ENCODE data around the gene NUP205.

The NUP205 gene

DNA sequence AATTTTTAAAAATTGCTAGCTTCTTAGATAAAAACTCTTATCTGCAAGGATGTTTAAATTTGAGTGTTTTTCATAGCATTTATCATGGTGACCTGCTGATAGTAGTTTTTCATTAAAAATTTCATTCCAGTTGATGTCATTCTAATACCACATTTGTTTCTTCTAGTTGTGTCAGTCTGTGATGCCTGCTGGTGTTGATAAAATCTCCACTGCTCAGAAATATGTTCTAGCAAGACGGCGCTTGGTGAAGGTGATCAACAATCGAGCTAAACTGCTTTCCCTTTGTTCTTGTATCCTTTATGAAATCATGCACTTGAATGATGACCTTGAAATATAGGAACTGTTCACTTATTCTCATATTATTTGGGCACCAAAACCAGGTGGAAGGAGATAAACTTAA, 87.0 kb downstream of the NUP205 start:
- DNase-seq (ENCODE audit: extremely low read depth, low read depth) = no peak
- TF ChIP-seq, protein P1, sequence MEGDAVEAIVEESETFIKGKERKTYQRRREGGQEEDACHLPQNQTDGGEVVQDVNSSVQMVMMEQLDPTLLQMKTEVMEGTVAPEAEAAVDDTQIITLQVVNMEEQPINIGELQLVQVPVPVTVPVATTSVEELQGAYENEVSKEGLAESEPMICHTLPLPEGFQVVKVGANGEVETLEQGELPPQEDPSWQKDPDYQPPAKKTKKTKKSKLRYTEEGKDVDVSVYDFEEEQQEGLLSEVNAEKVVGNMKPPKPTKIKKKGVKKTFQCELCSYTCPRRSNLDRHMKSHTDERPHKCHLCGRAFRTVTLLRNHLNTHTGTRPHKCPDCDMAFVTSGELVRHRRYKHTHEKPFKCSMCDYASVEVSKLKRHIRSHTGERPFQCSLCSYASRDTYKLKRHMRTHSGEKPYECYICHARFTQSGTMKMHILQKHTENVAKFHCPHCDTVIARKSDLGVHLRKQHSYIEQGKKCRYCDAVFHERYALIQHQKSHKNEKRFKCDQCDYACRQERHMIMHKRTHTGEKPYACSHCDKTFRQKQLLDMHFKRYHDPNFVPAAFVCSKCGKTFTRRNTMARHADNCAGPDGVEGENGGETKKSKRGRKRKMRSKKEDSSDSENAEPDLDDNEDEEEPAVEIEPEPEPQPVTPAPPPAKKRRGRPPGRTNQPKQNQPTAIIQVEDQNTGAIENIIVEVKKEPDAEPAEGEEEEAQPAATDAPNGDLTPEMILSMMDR (IDR thresholded peaks at IDR 0.05; ENCODE audit: low read depth, low read length) = no peak

DNA sequence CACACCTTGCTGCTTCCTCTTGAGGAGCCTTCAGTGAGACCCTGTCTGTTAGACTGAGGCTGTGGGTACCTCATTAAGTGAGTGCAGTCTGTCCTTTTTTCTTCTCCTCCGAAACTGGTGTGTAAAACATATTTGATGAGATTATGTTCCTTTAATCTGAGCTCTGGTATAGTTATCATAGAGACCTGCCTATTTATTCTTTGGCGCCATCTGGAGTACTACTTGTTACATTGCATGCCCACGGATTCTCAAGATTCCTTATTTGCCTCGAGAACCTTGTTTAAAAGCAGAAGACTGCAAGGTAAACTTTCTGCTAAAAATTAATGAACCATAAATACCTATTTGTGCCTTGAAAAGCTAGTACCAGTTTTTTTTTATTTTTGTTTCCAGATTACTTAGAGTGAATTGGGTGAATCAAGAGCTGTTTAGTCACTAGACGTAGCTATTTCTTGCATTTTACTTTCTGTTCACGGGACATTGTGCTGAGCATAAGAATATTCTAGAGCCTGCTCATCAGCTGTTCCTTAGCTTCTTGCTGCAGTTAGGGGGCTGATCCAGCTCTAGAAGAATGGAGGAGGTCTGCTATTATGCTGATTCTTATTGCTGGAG, 87.7 kb downstream of the NUP205 start:
- TF ChIP-seq, protein P1 (IDR thresholded peaks at IDR 0.05; ENCODE audit: low read depth, low read length) = peak; percentile 72
- DNase-seq (ENCODE audit: extremely low read depth, low read depth) = no peak

- DNase-seq (ENCODE audit: extremely low read depth, low read depth) = no peak
- TF ChIP-seq, protein P1 (IDR thresholded peaks at IDR 0.05; ENCODE audit: low read depth, low read length) = no peak
These were observed 90.0 kb downstream of the NUP205 start for GRCh38 chr7:135647755-135648154.

DNA sequence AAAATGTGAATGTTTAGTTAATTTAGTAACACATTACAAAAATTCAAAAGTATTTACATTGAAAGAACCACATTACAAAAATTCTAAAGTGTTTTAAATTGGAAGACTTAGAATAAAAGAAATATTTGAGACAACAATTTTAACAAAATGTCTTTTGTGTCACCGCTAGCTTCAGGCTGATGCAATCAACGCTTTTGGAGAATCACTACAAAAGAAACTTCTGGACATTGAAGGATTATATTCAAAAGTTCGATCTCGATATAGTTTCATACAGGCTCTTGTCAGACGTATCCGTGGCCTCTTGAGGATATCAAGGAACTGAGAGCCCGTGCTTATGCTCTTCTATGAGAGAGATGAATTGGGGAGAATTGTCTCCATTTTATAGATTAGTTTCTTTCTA, 90.5 kb downstream of the NUP205 start:
- TF ChIP-seq, protein P1 (IDR thresholded peaks at IDR 0.05; ENCODE audit: low read depth, low read length) = no peak
- DNase-seq (ENCODE audit: extremely low read depth, low read depth) = no peak

- TF ChIP-seq, protein P1 (IDR thresholded peaks at IDR 0.05; ENCODE audit: low read depth, low read length) = no peak
- DNase-seq (ENCODE audit: extremely low read depth, low read depth) = no peak
These were observed 93.3 kb downstream of the NUP205 start for GRCh38 chr7:135650831-135651573.

- no peak for DNase-seq (ENCODE audit: extremely low read depth, low read depth)
- TF ChIP-seq, protein P1 (IDR thresholded peaks at IDR 0.05; ENCODE audit: low read depth, low read length) = no peak
These were observed 95.8 kb downstream of the NUP205 start for GRCh38 chr7:135653340-135654080.

DNA sequence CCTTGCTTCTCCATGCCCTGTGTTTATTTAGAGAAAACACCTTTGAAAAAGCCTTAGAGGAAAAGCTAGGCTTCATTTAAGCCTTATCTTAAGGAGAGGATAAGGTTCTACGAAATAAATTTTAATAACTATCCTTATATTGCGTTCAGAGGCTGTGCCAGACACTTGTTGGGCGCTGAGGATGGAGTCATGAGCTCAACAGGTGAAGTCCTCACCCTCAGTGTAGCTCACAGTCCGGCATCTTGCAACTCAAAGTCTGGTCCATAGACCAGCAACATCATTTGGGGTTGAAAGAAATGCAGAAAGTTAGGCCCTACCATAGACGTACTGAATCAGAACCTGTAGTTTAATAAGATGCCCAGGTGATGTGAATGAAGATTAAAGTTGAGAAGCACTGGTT, 100.8 kb downstream of the NUP205 start:
- TF ChIP-seq, protein P1 (IDR thresholded peaks at IDR 0.05; ENCODE audit: low read depth, low read length) = no peak
- no peak for DNase-seq (ENCODE audit: extremely low read depth, low read depth)
